ENCODE results near the gene HINFP. TPM values are rescaled to one million over a fixed set of nuclear protein-coding genes. Genes with fewer than 3 reads are reported as not detected.

The HINFP gene
- total RNA-seq, 1 experiment from 2014 or later, result 23.4 TPM

DNA sequence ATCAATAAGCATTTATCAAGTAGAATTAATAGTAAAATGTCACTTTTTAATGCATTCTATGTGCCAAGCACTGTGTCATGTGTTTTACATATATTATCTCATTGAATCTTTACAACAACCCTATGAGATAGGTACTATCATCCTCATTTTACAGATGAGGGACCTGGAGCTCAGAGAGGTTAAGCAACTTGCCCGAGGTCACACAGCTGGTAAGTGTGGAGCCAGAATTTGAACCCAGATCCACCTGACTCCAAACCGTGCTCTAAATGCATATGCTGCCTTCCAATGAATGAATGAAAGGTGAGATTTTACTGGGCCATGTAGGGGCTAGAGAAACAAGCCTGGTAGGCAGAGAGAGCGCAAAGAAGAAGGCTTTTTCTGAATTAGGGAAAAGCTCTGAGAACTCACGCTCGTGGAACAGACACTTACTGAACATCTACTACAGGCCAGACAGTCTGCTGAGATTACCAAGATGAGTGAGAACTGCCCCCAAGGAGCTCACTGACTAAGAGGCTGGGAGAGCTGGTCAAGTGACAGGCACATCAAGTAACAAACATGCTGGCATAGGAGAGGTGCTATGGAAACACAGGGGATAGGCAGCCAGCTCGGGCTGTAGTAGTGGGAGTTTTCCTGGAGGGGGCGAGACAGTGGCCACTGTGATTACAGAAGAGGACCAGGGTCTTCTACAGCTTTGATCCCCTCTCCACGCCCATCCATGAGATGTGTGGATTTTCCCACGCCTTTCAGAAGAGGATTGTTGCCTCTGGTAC is 31.9 kb downstream of the HINFP start:
- no TSS peak for BruUV-seq (replicated peaks)
- Mint-ChIP-seq H3K27ac (ENCODE audit: low read depth, unreplicated experiment) (no peak overlapping the region), H3K4me1 (ENCODE audit: insufficient read depth, unreplicated experiment) (peaks cover 5% of the 10 kb centered on the region), H3K4me3 (ENCODE audit: unreplicated experiment) (no peak overlapping the region), H3K36me3 (ENCODE audit: insufficient read depth, unreplicated experiment) (no peaks in the 10 kb centered on the region), H3K9me3 (ENCODE audit: unreplicated experiment) (no peaks in the 10 kb centered on the region), H3K27me3 (ENCODE audit: insufficient read depth, unreplicated experiment) (peaks cover under 1% of the 10 kb centered on the region)
- no peak for DNase-seq (ENCODE audit: unreplicated experiment)
- POLR2A ChIA-PET, result interaction anchor here (0.6 kb wide), 2 partner anchors 29 to 209 kb away, joined by 3 to 4 read pairs; no protein-coding TSS in a partner anchor
- CTCF ChIA-PET, result interaction anchor here (0.5 to 3.6 kb wide), 7 partner anchors 9 to 171 kb away, joined by 3 to 25 read pairs (median 7); no protein-coding TSS in a partner anchor
- TF ChIP-seq, protein P1, sequence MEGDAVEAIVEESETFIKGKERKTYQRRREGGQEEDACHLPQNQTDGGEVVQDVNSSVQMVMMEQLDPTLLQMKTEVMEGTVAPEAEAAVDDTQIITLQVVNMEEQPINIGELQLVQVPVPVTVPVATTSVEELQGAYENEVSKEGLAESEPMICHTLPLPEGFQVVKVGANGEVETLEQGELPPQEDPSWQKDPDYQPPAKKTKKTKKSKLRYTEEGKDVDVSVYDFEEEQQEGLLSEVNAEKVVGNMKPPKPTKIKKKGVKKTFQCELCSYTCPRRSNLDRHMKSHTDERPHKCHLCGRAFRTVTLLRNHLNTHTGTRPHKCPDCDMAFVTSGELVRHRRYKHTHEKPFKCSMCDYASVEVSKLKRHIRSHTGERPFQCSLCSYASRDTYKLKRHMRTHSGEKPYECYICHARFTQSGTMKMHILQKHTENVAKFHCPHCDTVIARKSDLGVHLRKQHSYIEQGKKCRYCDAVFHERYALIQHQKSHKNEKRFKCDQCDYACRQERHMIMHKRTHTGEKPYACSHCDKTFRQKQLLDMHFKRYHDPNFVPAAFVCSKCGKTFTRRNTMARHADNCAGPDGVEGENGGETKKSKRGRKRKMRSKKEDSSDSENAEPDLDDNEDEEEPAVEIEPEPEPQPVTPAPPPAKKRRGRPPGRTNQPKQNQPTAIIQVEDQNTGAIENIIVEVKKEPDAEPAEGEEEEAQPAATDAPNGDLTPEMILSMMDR (IDR thresholded peaks at IDR 0.05; ENCODE audit: unreplicated experiment), result no peak
- intact Hi-C loops (cut with micrococcal nuclease), result no loop called here

- Mint-ChIP-seq H3K4me3 (ENCODE audit: unreplicated experiment) (no peak overlapping the region), H3K27me3 (ENCODE audit: insufficient read depth, unreplicated experiment) (no peaks in the 10 kb centered on the region), H3K4me1 (ENCODE audit: insufficient read depth, unreplicated experiment) (peaks cover 5% of the 10 kb centered on the region), H3K36me3 (ENCODE audit: insufficient read depth, unreplicated experiment) (no peaks in the 10 kb centered on the region), H3K27ac (ENCODE audit: low read depth, unreplicated experiment) (no peak overlapping the region), H3K9me3 (ENCODE audit: unreplicated experiment) (no peaks in the 10 kb centered on the region)
- ChIA-PET POLR2A (interaction anchor here (0.6 to 1.8 kb wide), 3 partner anchors 15 to 50 kb away, joined by 3 to 7 read pairs (median 3); partner anchors contain the start of genes C2CD2L and NLRX1), CTCF (interaction anchor here (0.6 to 3.6 kb wide), 7 partner anchors 10 to 570 kb away, joined by 3 to 25 read pairs (median 5); no protein-coding TSS in a partner anchor)
- intact Hi-C loops (cut with micrococcal nuclease), result no loop called here
- no peak for DNase-seq (ENCODE audit: unreplicated experiment)
- TF ChIP-seq, protein P1 (IDR thresholded peaks at IDR 0.05; ENCODE audit: unreplicated experiment), result no peak
- BruUV-seq (replicated peaks), result no TSS peak
These were observed 32.8 kb downstream of the HINFP start for GRCh38 chr11:119154178-119154577.

DNA sequence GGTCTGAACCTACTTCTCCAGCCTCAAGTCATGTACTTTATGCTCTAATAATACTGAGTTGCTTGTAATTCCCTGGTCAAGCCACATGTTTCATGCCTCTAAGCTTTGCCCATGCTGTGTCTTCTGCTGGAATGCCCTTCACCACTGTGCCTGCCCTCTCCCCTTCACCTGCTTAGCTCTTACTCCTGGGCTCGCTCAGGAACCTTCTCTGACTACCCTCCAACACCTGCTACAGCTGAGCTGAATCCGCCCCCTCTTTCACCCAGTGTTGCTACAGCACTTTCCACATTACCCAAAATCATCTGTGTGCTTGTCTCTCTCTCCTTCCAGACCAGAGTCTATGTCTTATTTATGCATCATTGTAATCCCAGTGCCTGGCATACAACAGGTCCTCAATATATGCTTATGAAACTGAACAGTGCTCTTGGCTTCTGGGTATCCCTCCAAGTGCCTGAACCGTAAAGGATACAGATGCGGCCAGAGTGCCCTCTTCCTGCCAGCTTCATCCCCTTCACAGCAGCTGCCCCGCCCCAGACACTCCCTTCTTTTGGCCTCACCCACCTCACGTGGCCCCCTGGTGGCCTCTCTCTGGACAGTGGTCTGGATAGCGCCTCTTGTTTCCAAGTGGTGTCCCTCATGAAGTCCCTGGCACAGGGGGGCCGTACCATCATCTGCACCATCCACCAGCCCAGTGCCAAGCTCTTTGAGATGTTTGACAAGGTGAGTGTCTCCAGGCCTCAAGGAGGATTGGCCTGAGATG is 34.5 kb downstream of the HINFP start:
- Mint-ChIP-seq H3K4me1 (ENCODE audit: insufficient read depth, unreplicated experiment) (peaks cover 5% of the 10 kb centered on the region), H3K36me3 (ENCODE audit: insufficient read depth, unreplicated experiment) (no peaks in the 10 kb centered on the region), H3K27me3 (ENCODE audit: insufficient read depth, unreplicated experiment) (peaks cover 10% of the 10 kb centered on the region), H3K9me3 (ENCODE audit: unreplicated experiment) (no peaks in the 10 kb centered on the region), H3K4me3 (ENCODE audit: unreplicated experiment) (no peak overlapping the region), H3K27ac (ENCODE audit: low read depth, unreplicated experiment) (no peak overlapping the region)
- no TSS peak for BruUV-seq (replicated peaks)
- POLR2A ChIA-PET, result interaction anchor here (0.6 to 1.8 kb wide), 4 partner anchors 9 to 35 kb away, joined by 3 to 7 read pairs (median 4); partner anchors contain the start of genes HINFP and NLRX1
- DNase-seq (ENCODE audit: unreplicated experiment), result peak; percentile 46
- CTCF ChIA-PET, result interaction anchor here (3.6 kb wide), 1 partner anchor 11 kb away, joined by 25 read pairs; no protein-coding TSS in a partner anchor
- intact Hi-C loops (cut with micrococcal nuclease), result no loop called here
- TF ChIP-seq, protein P1 (IDR thresholded peaks at IDR 0.05; ENCODE audit: unreplicated experiment), result no peak

DNA sequence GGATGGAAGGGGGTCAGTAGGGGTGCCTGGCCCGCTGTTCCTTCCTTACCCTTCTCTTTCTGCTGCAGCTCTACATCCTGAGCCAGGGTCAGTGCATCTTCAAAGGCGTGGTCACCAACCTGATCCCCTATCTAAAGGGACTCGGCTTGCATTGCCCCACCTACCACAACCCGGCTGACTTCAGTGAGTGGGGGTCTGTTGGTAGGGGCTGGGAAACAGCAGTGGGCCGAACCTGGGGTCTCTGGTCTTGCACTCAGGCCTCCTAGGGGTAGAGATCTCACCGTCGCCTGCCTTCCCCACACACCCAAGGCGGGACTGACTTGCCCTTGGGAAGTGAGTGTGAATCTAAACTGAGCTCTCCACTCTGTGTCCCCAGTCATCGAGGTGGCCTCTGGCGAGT is 35.1 kb downstream of the HINFP start:
- no peak overlapping the region for H3K4me3 Mint-ChIP-seq (ENCODE audit: unreplicated experiment)
- intact Hi-C loops (cut with micrococcal nuclease), result no loop called here
- TF ChIP-seq, protein P1 (IDR thresholded peaks at IDR 0.05; ENCODE audit: unreplicated experiment), result no peak
- no peaks in the 10 kb centered on the region for H3K9me3 Mint-ChIP-seq (ENCODE audit: unreplicated experiment)
- H3K27me3 Mint-ChIP-seq (ENCODE audit: insufficient read depth, unreplicated experiment), result peaks cover 10% of the 10 kb centered on the region
- no peak overlapping the region for H3K27ac Mint-ChIP-seq (ENCODE audit: low read depth, unreplicated experiment)
- no peak for DNase-seq (ENCODE audit: unreplicated experiment)
- no TSS peak for BruUV-seq (replicated peaks)
- peaks cover 5% of the 10 kb centered on the region for H3K4me1 Mint-ChIP-seq (ENCODE audit: insufficient read depth, unreplicated experiment)
- POLR2A ChIA-PET, result interaction anchor here (1.1 kb wide), 1 partner anchor 72 kb away, joined by 3 read pairs; the partner anchor contains the start of gene HMBS
- H3K36me3 Mint-ChIP-seq (ENCODE audit: insufficient read depth, unreplicated experiment), result no peaks in the 10 kb centered on the region
- CTCF ChIA-PET, result interaction anchor here (1.2 to 3.6 kb wide), 2 partner anchors 12 to 166 kb away, joined by 3 to 25 read pairs; no protein-coding TSS in a partner anchor
